ENCODE data around the gene PLXDC2. TPM values are rescaled to one million over a fixed set of nuclear protein-coding genes. Genes with fewer than 3 reads are reported as not detected.

PLXDC2 gene
- total RNA-seq, 1 experiment from 2014 or later: 0.20 TPM

DNA sequence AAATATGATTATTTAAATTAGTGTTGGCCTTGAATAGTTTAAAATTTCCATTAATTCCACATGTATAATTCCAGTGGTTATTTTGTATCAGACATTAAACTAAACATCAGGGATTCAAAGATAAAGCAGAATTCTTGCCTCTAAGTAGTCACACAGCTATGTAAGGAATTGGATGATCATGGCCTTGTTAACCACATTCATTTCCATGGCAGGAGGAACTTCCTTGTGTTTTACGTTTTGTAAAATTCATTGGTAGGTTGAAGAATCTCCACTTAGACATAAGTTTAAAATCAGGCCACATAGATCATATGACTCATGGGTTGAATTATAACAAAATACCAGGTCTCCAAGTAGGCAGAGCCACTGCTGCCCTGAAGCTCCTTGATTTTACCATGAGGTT, 289.7 kb downstream of the PLXDC2 start:
- no peak overlapping the region for H3K9ac ChIP-seq (ENCODE audit: low read length)
- DNase-seq (ENCODE audit: low read depth, low spot score) (no peak), ATAC-seq (no peak)
- CTCF ChIA-PET: no interaction called here
- no peaks in the 10 kb centered on the region for H4K20me1 ChIP-seq (ENCODE audit: insufficient read depth)
- POLR2A ChIA-PET: no interaction called here
- H3K79me2 ChIP-seq (ENCODE audit: insufficient read depth, low read length): no peaks in the 10 kb centered on the region
- no peaks in the 10 kb centered on the region for H3K36me3 ChIP-seq (ENCODE audit: control insufficient read depth in 1 of 2, insufficient read depth in 2 of 2, low read length in 2 of 2)
- H3K27me3 ChIP-seq (ENCODE audit: insufficient read depth, low read length): no peaks in the 10 kb centered on the region
- H3K4me2 ChIP-seq (ENCODE audit: low read length): no peak overlapping the region
- RAD21 ChIA-PET (ENCODE audit: low non-redundant PET in 1 of 2, low total read pairs in 2 of 2, uncharacterized antibody in 2 of 2, unreplicated experiment in 2 of 2): no interaction called here
- H3K4me3 ChIP-seq (replicated peaks in 1 of 2; ENCODE audit: low read depth in 1 of 2, low read length in 2 of 2): no peak overlapping the region
- H2AFZ ChIP-seq (ENCODE audit: low read depth, low read length, poor library complexity, severe bottlenecking): no peak overlapping the region
- no peak overlapping the region for H3K27ac ChIP-seq (ENCODE audit: low read depth, low read length)
- no peaks in the 10 kb centered on the region for H3K9me2 ChIP-seq (ENCODE audit: insufficient read depth)
- intact Hi-C loops (cut with micrococcal nuclease): no loop called here
- H3K9me3 ChIP-seq (ENCODE audit: control insufficient read depth in 1 of 2, insufficient read depth in 1 of 2, low read depth in 1 of 2, low read length in 2 of 2): peaks cover 13 to 21% of the 10 kb centered on the region in 2 experiments; a peak in 2 of 4 replicates
- no peaks in the 10 kb centered on the region for H3K4me1 ChIP-seq (ENCODE audit: control insufficient read depth in 1 of 2, insufficient read depth in 2 of 2, low read length in 2 of 2)
- BruUV-seq (replicated peaks): no TSS peak
- TF ChIP-seq YY1 (IDR thresholded peaks at IDR 0.05; ENCODE audit: extremely low read depth, insufficient replicate concordance, low read depth, low read length) (no peak), JUND (IDR thresholded peaks at IDR 0.05) (no peak), EZH2 (IDR thresholded peaks at IDR 0.05) (no peak), ZNF274 (IDR thresholded peaks at IDR 0.05; ENCODE audit: low read depth, low read length) (no peak), SRF (IDR thresholded peaks at IDR 0.05; ENCODE audit: low read depth) (no peak), RAD21 (IDR thresholded peaks at IDR 0.05; ENCODE audit: low read depth) (no peak), ELF1 (IDR thresholded peaks at IDR 0.05; ENCODE audit: borderline replicate concordance, low read depth) (no peak), FOSL1 (IDR thresholded peaks at IDR 0.05; ENCODE audit: low read depth) (no peak)
- TF ChIP-seq, protein P1, sequence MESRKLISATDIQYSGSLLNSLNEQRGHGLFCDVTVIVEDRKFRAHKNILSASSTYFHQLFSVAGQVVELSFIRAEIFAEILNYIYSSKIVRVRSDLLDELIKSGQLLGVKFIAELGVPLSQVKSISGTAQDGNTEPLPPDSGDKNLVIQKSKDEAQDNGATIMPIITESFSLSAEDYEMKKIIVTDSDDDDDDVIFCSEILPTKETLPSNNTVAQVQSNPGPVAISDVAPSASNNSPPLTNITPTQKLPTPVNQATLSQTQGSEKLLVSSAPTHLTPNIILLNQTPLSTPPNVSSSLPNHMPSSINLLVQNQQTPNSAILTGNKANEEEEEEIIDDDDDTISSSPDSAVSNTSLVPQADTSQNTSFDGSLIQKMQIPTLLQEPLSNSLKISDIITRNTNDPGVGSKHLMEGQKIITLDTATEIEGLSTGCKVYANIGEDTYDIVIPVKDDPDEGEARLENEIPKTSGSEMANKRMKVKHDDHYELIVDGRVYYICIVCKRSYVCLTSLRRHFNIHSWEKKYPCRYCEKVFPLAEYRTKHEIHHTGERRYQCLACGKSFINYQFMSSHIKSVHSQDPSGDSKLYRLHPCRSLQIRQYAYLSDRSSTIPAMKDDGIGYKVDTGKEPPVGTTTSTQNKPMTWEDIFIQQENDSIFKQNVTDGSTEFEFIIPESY (IDR thresholded peaks at IDR 0.05; ENCODE audit: extremely low read depth, insufficient replicate concordance, low read length): no peak
- TF ChIP-seq, protein P2, sequence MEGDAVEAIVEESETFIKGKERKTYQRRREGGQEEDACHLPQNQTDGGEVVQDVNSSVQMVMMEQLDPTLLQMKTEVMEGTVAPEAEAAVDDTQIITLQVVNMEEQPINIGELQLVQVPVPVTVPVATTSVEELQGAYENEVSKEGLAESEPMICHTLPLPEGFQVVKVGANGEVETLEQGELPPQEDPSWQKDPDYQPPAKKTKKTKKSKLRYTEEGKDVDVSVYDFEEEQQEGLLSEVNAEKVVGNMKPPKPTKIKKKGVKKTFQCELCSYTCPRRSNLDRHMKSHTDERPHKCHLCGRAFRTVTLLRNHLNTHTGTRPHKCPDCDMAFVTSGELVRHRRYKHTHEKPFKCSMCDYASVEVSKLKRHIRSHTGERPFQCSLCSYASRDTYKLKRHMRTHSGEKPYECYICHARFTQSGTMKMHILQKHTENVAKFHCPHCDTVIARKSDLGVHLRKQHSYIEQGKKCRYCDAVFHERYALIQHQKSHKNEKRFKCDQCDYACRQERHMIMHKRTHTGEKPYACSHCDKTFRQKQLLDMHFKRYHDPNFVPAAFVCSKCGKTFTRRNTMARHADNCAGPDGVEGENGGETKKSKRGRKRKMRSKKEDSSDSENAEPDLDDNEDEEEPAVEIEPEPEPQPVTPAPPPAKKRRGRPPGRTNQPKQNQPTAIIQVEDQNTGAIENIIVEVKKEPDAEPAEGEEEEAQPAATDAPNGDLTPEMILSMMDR (IDR thresholded peaks at IDR 0.05 in 2 of 3, conservative IDR thresholded peaks at IDR 0.05 in 1 of 3; ENCODE audit: borderline replicate concordance in 1 of 3, insufficient read depth in 1 of 3, low read depth in 2 of 3, low read length in 2 of 3): no peak

Data from HCT116 (cell line).